Activated naive CD4-positive, alpha-beta T cell treated with anti-CD3 and anti-CD28 coated beads, Interleukin-2, amount 50 U/mL, for 24 hours (primary cell): ENCODE measurements around the gene SLC12A7.

ENCODE experiments used
- H3K27ac Mint-ChIP-seq: one replicate; pipeline ENCODE4 v1.8.0; 2021; ENCODE audit warnings: mild to moderate bottlenecking, mixed read lengths
- H3K27me3 Mint-ChIP-seq: one replicate; pipeline ENCODE4 v1.8.0; 2021; ENCODE audit warnings: mixed read lengths
- H3K36me3 Mint-ChIP-seq: one replicate; pipeline ENCODE4 v1.8.0; 2021; ENCODE audit warnings: mixed read lengths
- H3K4me1 Mint-ChIP-seq: one replicate; pipeline ENCODE4 v1.8.0; 2021; ENCODE audit warnings: mixed read lengths
- H3K4me3 Mint-ChIP-seq: one replicate; pipeline ENCODE4 v1.8.0; 2021; ENCODE audit warnings: mild to moderate bottlenecking, mixed read lengths
- H3K9me3 Mint-ChIP-seq: one replicate; pipeline ENCODE4 v1.8.0; 2021; ENCODE audit warnings: mixed read lengths

The SLC12A7 gene

GRCh38 chr5:1121891-1122290 lies 10.0 kb upstream of the SLC12A7 start:
- Mint-ChIP-seq H3K27ac (no peak overlapping the region), H3K4me1 (no peaks in the 10 kb centered on the region), H3K36me3 (no peaks in the 10 kb centered on the region), H3K9me3 (no peaks in the 10 kb centered on the region), H3K27me3 (no peaks in the 10 kb centered on the region), H3K4me3 (no peak overlapping the region)

GRCh38 chr5:1121044-1121443 lies 9.2 kb upstream of the SLC12A7 start:
- no peak overlapping the region for H3K4me3 Mint-ChIP-seq
- no peak overlapping the region for H3K27ac Mint-ChIP-seq
- H3K36me3 Mint-ChIP-seq: no peaks in the 10 kb centered on the region

GRCh38 chr5:1120236-1120999 lies 8.6 kb upstream of the SLC12A7 start:
- Mint-ChIP-seq H3K27me3 (no peaks in the 10 kb centered on the region), H3K4me1 (no peaks in the 10 kb centered on the region), H3K9me3 (no peaks in the 10 kb centered on the region), H3K36me3 (no peaks in the 10 kb centered on the region), H3K4me3 (no peak overlapping the region), H3K27ac (no peak overlapping the region)

More at GRCh38 chr5:1121044-1121443, 9.2 kb upstream of the SLC12A7 start:
- Mint-ChIP-seq H3K27me3 (no peaks in the 10 kb centered on the region), H3K4me1 (no peaks in the 10 kb centered on the region), H3K9me3 (no peaks in the 10 kb centered on the region)

- Mint-ChIP-seq H3K27ac (no peak overlapping the region), H3K4me3 (no peak overlapping the region), H3K4me1 (no peaks in the 10 kb centered on the region), H3K36me3 (no peaks in the 10 kb centered on the region), H3K9me3 (no peaks in the 10 kb centered on the region), H3K27me3 (no peaks in the 10 kb centered on the region)
These were observed 7.5 kb upstream of the SLC12A7 start for GRCh38 chr5:1119312-1119831.

GRCh38 chr5:1118738-1119137 lies 6.9 kb upstream of the SLC12A7 start:
- H3K4me3 Mint-ChIP-seq: no peak overlapping the region
- H3K36me3 Mint-ChIP-seq: no peaks in the 10 kb centered on the region
- H3K9me3 Mint-ChIP-seq: no peaks in the 10 kb centered on the region
- H3K27ac Mint-ChIP-seq: no peak overlapping the region
- no peaks in the 10 kb centered on the region for H3K27me3 Mint-ChIP-seq
- no peaks in the 10 kb centered on the region for H3K4me1 Mint-ChIP-seq

- Mint-ChIP-seq H3K4me3 (no peak overlapping the region), H3K36me3 (no peaks in the 10 kb centered on the region), H3K9me3 (no peaks in the 10 kb centered on the region), H3K27me3 (no peaks in the 10 kb centered on the region), H3K27ac (no peak overlapping the region), H3K4me1 (no peaks in the 10 kb centered on the region)
These were observed 6.4 kb upstream of the SLC12A7 start for GRCh38 chr5:1118231-1118698.

GRCh38 chr5:1116977-1117376 lies 5.1 kb upstream of the SLC12A7 start:
- H3K36me3 Mint-ChIP-seq: no peaks in the 10 kb centered on the region
- no peaks in the 10 kb centered on the region for H3K27me3 Mint-ChIP-seq
- no peaks in the 10 kb centered on the region for H3K4me1 Mint-ChIP-seq
- H3K9me3 Mint-ChIP-seq: no peaks in the 10 kb centered on the region
- no peak overlapping the region for H3K4me3 Mint-ChIP-seq
- no peak overlapping the region for H3K27ac Mint-ChIP-seq

GRCh38 chr5:1116109-1116740 lies 4.4 kb upstream of the SLC12A7 start:
- H3K4me3 Mint-ChIP-seq: no peak overlapping the region
- H3K36me3 Mint-ChIP-seq: no peaks in the 10 kb centered on the region
- no peaks in the 10 kb centered on the region for H3K4me1 Mint-ChIP-seq
- H3K27me3 Mint-ChIP-seq: no peaks in the 10 kb centered on the region
- H3K9me3 Mint-ChIP-seq: no peaks in the 10 kb centered on the region
- H3K27ac Mint-ChIP-seq: no peak overlapping the region

GRCh38 chr5:1115123-1115815 lies 3.4 kb upstream of the SLC12A7 start:
- H3K4me1 Mint-ChIP-seq: peaks cover 3% of the 10 kb centered on the region
- no peaks in the 10 kb centered on the region for H3K27me3 Mint-ChIP-seq
- H3K4me3 Mint-ChIP-seq: peak overlapping the region; percentile 33
- H3K9me3 Mint-ChIP-seq: no peaks in the 10 kb centered on the region
- no peak overlapping the region for H3K27ac Mint-ChIP-seq
- no peaks in the 10 kb centered on the region for H3K36me3 Mint-ChIP-seq

GRCh38 chr5:1113805-1114586 lies 2.1 kb upstream of the SLC12A7 start:
- H3K4me3 Mint-ChIP-seq: no peak overlapping the region
- no peaks in the 10 kb centered on the region for H3K9me3 Mint-ChIP-seq

GRCh38 chr5:1113332-1113690 lies 1.4 kb upstream of the SLC12A7 start:
- Mint-ChIP-seq H3K27ac (no peak overlapping the region), H3K9me3 (no peaks in the 10 kb centered on the region), H3K4me3 (no peak overlapping the region), H3K36me3 (no peaks in the 10 kb centered on the region), H3K27me3 (no peaks in the 10 kb centered on the region), H3K4me1 (peaks cover 20% of the 10 kb centered on the region)

More at GRCh38 chr5:1113805-1114586, 2.1 kb upstream of the SLC12A7 start:
- Mint-ChIP-seq H3K36me3 (no peaks in the 10 kb centered on the region), H3K4me1 (peaks cover 16% of the 10 kb centered on the region), H3K27me3 (no peaks in the 10 kb centered on the region), H3K27ac (no peak overlapping the region)

GRCh38 chr5:1112596-1113331 lies 901 bp upstream of the SLC12A7 start:
- no peak overlapping the region for H3K4me3 Mint-ChIP-seq
- no peaks in the 10 kb centered on the region for H3K27me3 Mint-ChIP-seq
- H3K27ac Mint-ChIP-seq: no peak overlapping the region
- peaks cover 26% of the 10 kb centered on the region for H3K4me1 Mint-ChIP-seq
- no peaks in the 10 kb centered on the region for H3K36me3 Mint-ChIP-seq
- H3K9me3 Mint-ChIP-seq: no peaks in the 10 kb centered on the region

GRCh38 chr5:1111241-1111726 lies 579 bp downstream of the SLC12A7 start:
- H3K27ac Mint-ChIP-seq: peak overlapping the region; percentile 94
- peak overlapping the region; percentile 88 for H3K4me3 Mint-ChIP-seq
- H3K27me3 Mint-ChIP-seq: no peaks in the 10 kb centered on the region
- H3K36me3 Mint-ChIP-seq: no peaks in the 10 kb centered on the region
- peaks cover 40% of the 10 kb centered on the region for H3K4me1 Mint-ChIP-seq
- H3K9me3 Mint-ChIP-seq: no peaks in the 10 kb centered on the region

- peaks cover 48% of the 10 kb centered on the region for H3K4me1 Mint-ChIP-seq
- no peaks in the 10 kb centered on the region for H3K9me3 Mint-ChIP-seq
- H3K4me3 Mint-ChIP-seq: peak overlapping the region; percentile 88
- no peaks in the 10 kb centered on the region for H3K36me3 Mint-ChIP-seq
- peak overlapping the region; percentile 94 for H3K27ac Mint-ChIP-seq
- no peaks in the 10 kb centered on the region for H3K27me3 Mint-ChIP-seq
These were observed 1.3 kb downstream of the SLC12A7 start for GRCh38 chr5:1110307-1111240.
